GM19467 (cell line): ENCODE measurements around the gene NME5.
"Not testable (repeated sequence)": the region's sequence is repeated elsewhere in the genome, so short reads cannot be mapped to it uniquely, and the experiment has no call there.

Experiments
- ATAC-seq: cut with Tn5 transposase; IDR thresholded peaks from one replicate; pipeline ENCODE4 v1.9.1; 2021; ENCODE audit warnings: mild to moderate bottlenecking, moderate library complexity; ENCODE audit not compliant: unreplicated experiment

Gene NME5

GRCh38 chr5:138138949-138139780 lies at the start of gene NME5:
Gene NME5, minus strand, starts transcription at chr5:138139428. Its CDS starts 648 bp downstream, at chr5:138138780.
- ATAC-seq = no peak

- no peak for ATAC-seq
Observed at GRCh38 chr5:138188626-138189025, 49.4 kb upstream of the NME5 start.

GRCh38 chr5:138186002-138186447 lies 46.8 kb upstream of the NME5 start:
- no peak for ATAC-seq

- ATAC-seq = no peak
Observed at GRCh38 chr5:138182808-138183207, 43.6 kb upstream of the NME5 start.

GRCh38 chr5:138180841-138181240 lies 41.6 kb upstream of the NME5 start:
- no peak for ATAC-seq

- no peak for ATAC-seq
Observed at GRCh38 chr5:138180183-138180782, 41.1 kb upstream of the NME5 start.

GRCh38 chr5:138179277-138179857 lies 40.1 kb upstream of the NME5 start:
- ATAC-seq = no peak

GRCh38 chr5:138178516-138179276 lies 39.5 kb upstream of the NME5 start, which contains the start of the genes BRD8 and KIF20A:
Gene BRD8, minus strand, starts transcription at chr5:138178630. Its CDS starts 16 bp downstream, at chr5:138178614.
Gene KIF20A, plus strand, starts transcription at chr5:138179112. Its CDS starts 569 bp downstream, at chr5:138179681.
- ATAC-seq = peak; percentile 80

GRCh38 chr5:138177941-138178515 lies 38.8 kb upstream of the NME5 start:
- ATAC-seq = no peak

- no peak for ATAC-seq
Observed at GRCh38 chr5:138170299-138170698, 31.1 kb upstream of the NME5 start.

GRCh38 chr5:138169124-138169523 lies 29.9 kb upstream of the NME5 start:
- no peak for ATAC-seq

GRCh38 chr5:138163721-138164120 lies 24.5 kb upstream of the NME5 start:
- no peak for ATAC-seq

- no peak for ATAC-seq
Observed at GRCh38 chr5:138160706-138161105, 21.5 kb upstream of the NME5 start.

GRCh38 chr5:138159666-138160065 lies 20.4 kb upstream of the NME5 start:
- no peak for ATAC-seq

- ATAC-seq = no peak
Observed at GRCh38 chr5:138157626-138158025, 18.4 kb upstream of the NME5 start.

GRCh38 chr5:138155977-138156376 lies 16.7 kb upstream of the NME5 start:
- ATAC-seq = not testable (repeated sequence)

GRCh38 chr5:138149530-138149929 lies 10.3 kb upstream of the NME5 start:
- ATAC-seq = no peak

- no peak for ATAC-seq
Observed at GRCh38 chr5:138148811-138149210, 9.6 kb upstream of the NME5 start.

GRCh38 chr5:138143578-138143977 lies 4.3 kb upstream of the NME5 start:
- ATAC-seq = not testable (repeated sequence)

GRCh38 chr5:138141734-138142133 lies 2.5 kb upstream of the NME5 start:
- ATAC-seq = no peak

- no peak for ATAC-seq
Observed at GRCh38 chr5:138140268-138140667, 1.0 kb upstream of the NME5 start.
